Mammary epithelial cell (primary cell): ENCODE data around the gene ALG5.

Experiments used
- CTCF ChIP-seq, 2 donors: IDR thresholded peaks in 1 of 2; conservative IDR thresholded peaks in 1 of 2; 2 replicates each; pipeline ENCODE4 v1.5.1; 2011 to 2012; ENCODE audit warnings: inconsistent platforms in 2 of 2, low read length in 2 of 2, mild to moderate bottlenecking in 2 of 2, control low read depth in 1 of 2, low read depth in 1 of 2; ENCODE audit not compliant: insufficient read depth in 1 of 2; ENCODE audit errors: extremely low read depth in 1 of 2
- EZH2 ChIP-seq: IDR thresholded peaks from 2 replicates; pipeline ENCODE4 v1.6.1; 2012; ENCODE audit warnings: low read length, inconsistent platforms, borderline replicate concordance

- TF ChIP-seq CTCF (conservative IDR thresholded peaks at IDR 0.05 in 1 of 2, IDR thresholded peaks at IDR 0.05 in 1 of 2; ENCODE audit: extremely low read depth in 1 of 2, insufficient read depth in 1 of 2, low read depth in 1 of 2, low read length in 2 of 2) (no peak), EZH2 (no peak)
Measured at GRCh38 chr13:36986462-36987240, 12.5 kb downstream of the ALG5 start.
